HCT116 (cell line): ENCODE measurements around the gene TMEM244. TPM values are rescaled to one million over a fixed set of nuclear protein-coding genes. Genes with fewer than 3 reads are reported as not detected.

Source experiments
- ATAC-seq: fragments of 200-7000 bp; cut with Tn5 transposase; 2 replicates; pipeline ENCODE4 v1.9.1; 2020; ENCODE audit warnings: mild to moderate bottlenecking, moderate library complexity
- BruUV-seq: library from RNA; stranded (reverse); fragments of 400-500 nt; replicated peaks from 2 replicates; lab custom pipeline; 2021; lab: Mats Ljungman, UMichigan
- CTCF ChIA-PET: fragments of 300-600 bp; sonication (Branson Sonifier 250); formaldehyde crosslinking; loops from one replicate; lab custom pipeline; 2021; ENCODE audit warnings: antibody characterized with exemption; lab: Charles Lee
- POLR2A ChIA-PET: fragments of 300-600, 350-600 bp; sonication (Branson Sonifier 250); formaldehyde crosslinking; loops from one replicate; lab custom pipeline; 2021; ENCODE audit warnings: antibody characterized with exemption; lab: Charles Lee
- RAD21 ChIA-PET, 2 experiments: fragments of 300-600 bp; sonication (Branson Sonifier 250); formaldehyde crosslinking; loops; one replicate each; lab custom pipeline; 2023; ENCODE audit warnings: low total read pairs in 2 of 2; ENCODE audit not compliant: uncharacterized antibody in 2 of 2, unreplicated experiment in 2 of 2, low non-redundant PET in 1 of 2; lab: Charles Lee
- DNase-seq: peaks from one replicate; pipeline ENCODE4 v3.0.0-alpha.2; 2010; ENCODE audit warnings: low read depth, low spot score
- H2AFZ ChIP-seq: fragments of 200-600 bp; shearing (Covaris generic), sonication (generic); 2 replicates; pipeline ENCODE4 v1.6.1; 2017; ENCODE audit warnings: low read depth, mixed run types, mixed read lengths, antibody characterized with exemption, low read length; ENCODE audit not compliant: poor library complexity, severe bottlenecking
- H3K27ac ChIP-seq: 2 replicates; pipeline ENCODE4 v1.5.1; 2012; ENCODE audit warnings: low read depth, low read length
- H3K27me3 ChIP-seq: fragments of 200-600 bp; sonication (generic); 2 replicates; pipeline ENCODE4 v1.6.1; 2016; ENCODE audit warnings: mixed run types, low read length, mixed read lengths; ENCODE audit not compliant: insufficient read depth
- H3K36me3 ChIP-seq, 2 experiments: fragments of 200-500 bp in 1 of 2; fragments of 200-600 bp in 1 of 2; sonication (Bioruptor generic) in 1 of 2; sonication (generic) in 1 of 2; 2 replicates each; pipeline versions ENCODE4 v1.5.1 to v1.6.1; 2014 to 2016; ENCODE audit warnings: low read length in 2 of 2, inconsistent platforms in 1 of 2, mixed read lengths in 1 of 2, mixed run types in 1 of 2; ENCODE audit not compliant: insufficient read depth in 2 of 2, control insufficient read depth in 1 of 2
- H3K4me1 ChIP-seq, 2 experiments: fragments of 200-600 bp in 1 of 2; sonication (generic) in 1 of 2; 2 replicates each; pipeline versions ENCODE4 v1.5.1 to v1.6.1; 2012 to 2017; ENCODE audit warnings: low read length in 2 of 2, inconsistent platforms in 1 of 2, mild to moderate bottlenecking in 1 of 2, mixed read lengths in 1 of 2, mixed run types in 1 of 2, moderate library complexity in 1 of 2; ENCODE audit not compliant: insufficient read depth in 2 of 2, control insufficient read depth in 1 of 2
- H3K4me2 ChIP-seq: fragments of 200-600 bp; sonication (generic); 2 replicates; pipeline ENCODE4 v1.6.1; 2017; ENCODE audit warnings: mixed run types, low read length, mixed read lengths
- H3K4me3 ChIP-seq, 2 experiments: fragments of 200-600 bp in 1 of 2; sonication (generic) in 1 of 2; replicated peaks in 1 of 2; 2 replicates each; pipeline ENCODE4 v1.5.1; 2011 to 2016; ENCODE audit warnings: low read length in 2 of 2, control low read depth in 1 of 2, low read depth in 1 of 2, mild to moderate bottlenecking in 1 of 2, mixed read lengths in 1 of 2, mixed run types in 1 of 2
- H3K79me2 ChIP-seq: fragments of 200-600 bp; sonication (generic); 2 replicates; pipeline ENCODE4 v1.6.1; 2017; ENCODE audit warnings: mild to moderate bottlenecking, mixed run types, low read length, moderate library complexity, mixed read lengths; ENCODE audit not compliant: insufficient read depth
- H3K9ac ChIP-seq: fragments of 200-600 bp; sonication (generic); 2 replicates; pipeline ENCODE4 v1.6.1; 2016; ENCODE audit warnings: low read length, mixed read lengths
- H3K9me2 ChIP-seq: fragments of 200-600 bp; sonication (generic), shearing (Covaris generic); 2 replicates; pipeline ENCODE4 v1.6.1; 2017; ENCODE audit warnings: mixed run types, mild to moderate bottlenecking, moderate library complexity; ENCODE audit not compliant: insufficient read depth
- H3K9me3 ChIP-seq, 2 experiments: fragments of 200-500 bp in 1 of 2; fragments of 200-600 bp in 1 of 2; sonication (Bioruptor generic) in 1 of 2; sonication (generic) in 1 of 2; 2 replicates each; pipeline ENCODE4 v1.6.1; 2014 to 2017; ENCODE audit warnings: low read length in 2 of 2, mixed read lengths in 2 of 2, inconsistent platforms in 1 of 2, low read depth in 1 of 2, mild to moderate bottlenecking in 1 of 2, mixed run types in 1 of 2, moderate library complexity in 1 of 2; ENCODE audit not compliant: control insufficient read depth in 1 of 2, insufficient read depth in 1 of 2
- H4K20me1 ChIP-seq: fragments of 200-600 bp; sonication (generic), shearing (Covaris generic); 2 replicates; pipeline ENCODE4 v1.6.1; 2017; ENCODE audit warnings: mixed run types, mild to moderate bottlenecking, moderate library complexity; ENCODE audit not compliant: insufficient read depth
- CBX3 ChIP-seq: IDR thresholded peaks from 2 replicates; pipeline ENCODE4 v1.6.1; 2012; ENCODE audit warnings: low read depth
- CEBPB ChIP-seq: IDR thresholded peaks from 2 replicates; pipeline ENCODE4 v1.6.1; 2012; ENCODE audit warnings: low read depth
- ELF1 ChIP-seq: IDR thresholded peaks from 2 replicates; pipeline ENCODE4 v1.6.1; 2012; ENCODE audit warnings: low read depth, borderline replicate concordance
- EZH2 ChIP-seq: fragments of 200-600 bp; sonication (generic); IDR thresholded peaks from 2 replicates; pipeline ENCODE4 v1.6.1; 2017; ENCODE audit warnings: antibody characterized with exemption, mixed run types
- EZH2phosphoT487 ChIP-seq: fragments of 200-600 bp; IDR thresholded peaks from 2 replicates; pipeline ENCODE4 v1.6.1; 2018; ENCODE audit warnings: antibody characterized with exemption, borderline replicate concordance
- FOSL1 ChIP-seq: IDR thresholded peaks from 2 replicates; pipeline ENCODE4 v1.6.1; 2012; ENCODE audit warnings: low read depth
- POLR2AphosphoS5 ChIP-seq: IDR thresholded peaks from 2 replicates; pipeline ENCODE4 v1.6.1; 2011; ENCODE audit warnings: mild to moderate bottlenecking, low read depth, low read length, moderate library complexity
- SP1 ChIP-seq: IDR thresholded peaks from 2 replicates; pipeline ENCODE4 v1.6.1; 2012; ENCODE audit warnings: low read depth
- TCF7L2 ChIP-seq: IDR thresholded peaks from 2 replicates; pipeline ENCODE4 v1.7.0; 2011; ENCODE audit warnings: borderline replicate concordance, inconsistent platforms; ENCODE audit not compliant: insufficient read depth, insufficient read length; ENCODE audit errors: extremely low read depth
- YY1 ChIP-seq: IDR thresholded peaks from 2 replicates; pipeline ENCODE4 v1.6.1; 2011; ENCODE audit warnings: low read length, low read depth, moderate library complexity, mild to moderate bottlenecking; ENCODE audit not compliant: insufficient replicate concordance; ENCODE audit errors: extremely low read depth
- ZFX ChIP-seq: fragments of 450-650 bp; IDR thresholded peaks from 2 replicates; pipeline ENCODE4 v1.6.1; 2017
- intact Hi-C: fragments of 100-400 bp; cut with micrococcal nuclease; formaldehyde crosslinking; loops from 2 replicates; pipeline ENCODE4 v1.10.0; 2022
- total RNA-seq: library from RNA; stranded (reverse); gene quantifications from one replicate; pipeline ENCODE4 v1.2.1, GENCODE V29; 2021; ENCODE audit not compliant: unreplicated experiment
- TF ChIP-seq, protein P1 (sequence below): IDR thresholded peaks from 2 replicates; pipeline ENCODE4 v1.6.1; 2011; ENCODE audit warnings: mild to moderate bottlenecking, low read length, moderate library complexity; ENCODE audit not compliant: insufficient replicate concordance; ENCODE audit errors: extremely low read depth
- TF ChIP-seq, protein P2 (sequence below): IDR thresholded peaks from 2 replicates; pipeline ENCODE4 v1.6.1; 2012

The TMEM244 gene
- total RNA-seq, 1 experiment from 2014 or later, result not detected

DNA sequence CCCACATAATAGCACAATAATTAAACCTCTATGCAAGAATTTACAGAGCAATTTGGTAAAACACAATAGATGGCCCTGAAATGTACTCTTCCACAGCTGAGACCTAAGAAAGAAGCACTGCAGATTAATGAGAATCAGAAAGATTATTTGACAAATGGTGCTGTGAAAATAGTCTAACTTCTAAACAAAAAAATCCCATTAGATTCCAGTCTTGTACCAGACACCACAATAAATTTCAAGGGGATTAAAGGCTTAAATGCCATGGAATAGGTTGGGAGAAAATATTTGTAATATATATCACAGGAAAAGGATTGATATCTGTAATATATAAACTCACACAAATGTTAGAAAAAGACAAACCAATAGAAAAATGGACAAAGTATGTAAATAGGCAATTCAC lies 14.4 kb downstream of the TMEM244 start:
- no TSS peak for BruUV-seq
- H3K36me3 ChIP-seq, result no peaks in the 10 kb centered on the region
- H3K27me3 ChIP-seq, result no peaks in the 10 kb centered on the region
- CTCF ChIA-PET, result no interaction called here
- TF ChIP-seq ZFX, result no peak
- TF ChIP-seq CBX3, result no peak
- TF ChIP-seq, protein P1, sequence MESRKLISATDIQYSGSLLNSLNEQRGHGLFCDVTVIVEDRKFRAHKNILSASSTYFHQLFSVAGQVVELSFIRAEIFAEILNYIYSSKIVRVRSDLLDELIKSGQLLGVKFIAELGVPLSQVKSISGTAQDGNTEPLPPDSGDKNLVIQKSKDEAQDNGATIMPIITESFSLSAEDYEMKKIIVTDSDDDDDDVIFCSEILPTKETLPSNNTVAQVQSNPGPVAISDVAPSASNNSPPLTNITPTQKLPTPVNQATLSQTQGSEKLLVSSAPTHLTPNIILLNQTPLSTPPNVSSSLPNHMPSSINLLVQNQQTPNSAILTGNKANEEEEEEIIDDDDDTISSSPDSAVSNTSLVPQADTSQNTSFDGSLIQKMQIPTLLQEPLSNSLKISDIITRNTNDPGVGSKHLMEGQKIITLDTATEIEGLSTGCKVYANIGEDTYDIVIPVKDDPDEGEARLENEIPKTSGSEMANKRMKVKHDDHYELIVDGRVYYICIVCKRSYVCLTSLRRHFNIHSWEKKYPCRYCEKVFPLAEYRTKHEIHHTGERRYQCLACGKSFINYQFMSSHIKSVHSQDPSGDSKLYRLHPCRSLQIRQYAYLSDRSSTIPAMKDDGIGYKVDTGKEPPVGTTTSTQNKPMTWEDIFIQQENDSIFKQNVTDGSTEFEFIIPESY, result no peak
- no peak for TF ChIP-seq SP1
- no peak for TF ChIP-seq EZH2phosphoT487
- no peak for TF ChIP-seq EZH2
- TF ChIP-seq, protein P2, sequence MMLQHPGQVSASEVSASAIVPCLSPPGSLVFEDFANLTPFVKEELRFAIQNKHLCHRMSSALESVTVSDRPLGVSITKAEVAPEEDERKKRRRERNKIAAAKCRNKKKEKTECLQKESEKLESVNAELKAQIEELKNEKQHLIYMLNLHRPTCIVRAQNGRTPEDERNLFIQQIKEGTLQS, result no peak
- TF ChIP-seq POLR2AphosphoS5, result no peak
- TF ChIP-seq TCF7L2, result no peak
- TF ChIP-seq YY1, result no peak
- no peak for TF ChIP-seq FOSL1
- TF ChIP-seq ELF1, result no peak
- no peak for TF ChIP-seq CEBPB
- no peaks in the 10 kb centered on the region for H3K9me3 ChIP-seq
- RAD21 ChIA-PET, result no interaction called here
- ATAC-seq, result no peak
- no peak overlapping the region for H3K4me2 ChIP-seq
- no peak overlapping the region for H3K27ac ChIP-seq
- peaks cover 47 to 48% of the 10 kb centered on the region in 2 experiments for H3K4me1 ChIP-seq
- no peaks in the 10 kb centered on the region for H3K79me2 ChIP-seq
- no peak overlapping the region for H3K9ac ChIP-seq
- no peaks in the 10 kb centered on the region for H3K9me2 ChIP-seq
- peak overlapping the region; percentile 48 for H2AFZ ChIP-seq
- no peak overlapping the region for H3K4me3 ChIP-seq
- DNase-seq, result no peak
- H4K20me1 ChIP-seq, result no peaks in the 10 kb centered on the region
- intact Hi-C loops, result no loop called here
- POLR2A ChIA-PET, result no interaction called here
